OCI-LY1 (cell line): ENCODE results near the gene TES.

ENCODE experiments used
- EZH2 ChIP-seq: fragments of 200-600 bp; sonication (generic), shearing (Covaris generic); IDR thresholded peaks from 2 replicates; pipeline ENCODE4 v1.8.0; 2017; ENCODE audit warnings: borderline replicate concordance, mixed run types, mild to moderate bottlenecking, antibody characterized with exemption, low read length, moderate library complexity, mixed read lengths
- TF ChIP-seq, protein P1 (sequence below): fragments of 200-600 bp; sonication (generic), shearing (Covaris generic); IDR thresholded peaks from 2 replicates; pipeline ENCODE4 v1.5.1; 2017; ENCODE audit warnings: mild to moderate bottlenecking, antibody characterized with exemption, low read length, moderate library complexity, mixed read lengths

DNA sequence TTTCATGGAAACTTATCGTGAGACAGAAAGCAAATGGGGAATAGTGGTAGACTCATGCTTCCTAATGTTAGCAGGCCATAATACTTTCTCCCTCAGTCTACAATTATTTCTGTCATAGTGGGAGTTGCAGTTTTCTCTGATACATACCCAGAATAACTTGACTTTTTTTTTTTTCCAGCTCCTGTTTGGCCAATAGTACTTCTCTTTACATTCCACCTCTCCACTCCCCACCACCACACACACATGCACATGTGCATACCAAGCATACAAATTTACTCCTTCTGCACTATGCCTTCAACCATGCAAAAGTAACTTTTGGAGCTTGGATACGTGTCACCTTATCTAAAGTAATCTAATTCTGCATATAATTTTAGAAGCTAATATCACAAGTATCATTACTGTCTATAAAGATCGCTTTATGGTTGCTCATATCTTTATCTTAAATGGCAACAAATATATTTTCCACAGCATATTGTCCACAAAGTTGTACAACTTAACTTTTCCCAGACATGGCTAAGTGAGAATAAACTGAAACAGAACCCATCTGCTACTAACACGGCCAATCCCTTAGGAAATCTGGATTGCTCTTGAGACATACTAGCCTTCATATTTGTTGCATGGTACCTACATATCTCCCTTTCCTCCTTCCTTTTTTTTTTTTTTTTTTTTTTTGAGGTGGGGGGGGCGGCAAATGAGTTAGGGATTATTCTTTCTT lies 49.0 kb downstream of the TES start:
- TF ChIP-seq, protein P1, sequence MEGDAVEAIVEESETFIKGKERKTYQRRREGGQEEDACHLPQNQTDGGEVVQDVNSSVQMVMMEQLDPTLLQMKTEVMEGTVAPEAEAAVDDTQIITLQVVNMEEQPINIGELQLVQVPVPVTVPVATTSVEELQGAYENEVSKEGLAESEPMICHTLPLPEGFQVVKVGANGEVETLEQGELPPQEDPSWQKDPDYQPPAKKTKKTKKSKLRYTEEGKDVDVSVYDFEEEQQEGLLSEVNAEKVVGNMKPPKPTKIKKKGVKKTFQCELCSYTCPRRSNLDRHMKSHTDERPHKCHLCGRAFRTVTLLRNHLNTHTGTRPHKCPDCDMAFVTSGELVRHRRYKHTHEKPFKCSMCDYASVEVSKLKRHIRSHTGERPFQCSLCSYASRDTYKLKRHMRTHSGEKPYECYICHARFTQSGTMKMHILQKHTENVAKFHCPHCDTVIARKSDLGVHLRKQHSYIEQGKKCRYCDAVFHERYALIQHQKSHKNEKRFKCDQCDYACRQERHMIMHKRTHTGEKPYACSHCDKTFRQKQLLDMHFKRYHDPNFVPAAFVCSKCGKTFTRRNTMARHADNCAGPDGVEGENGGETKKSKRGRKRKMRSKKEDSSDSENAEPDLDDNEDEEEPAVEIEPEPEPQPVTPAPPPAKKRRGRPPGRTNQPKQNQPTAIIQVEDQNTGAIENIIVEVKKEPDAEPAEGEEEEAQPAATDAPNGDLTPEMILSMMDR = no peak
- TF ChIP-seq EZH2 = no peak
